ENCODE data around the gene GPC5.

The GPC5 gene

GRCh38 chr13:91836553-91836952 is 438.1 kb downstream of the GPC5 start:
- no peak for TF ChIP-seq CTCF (IDR thresholded peaks at IDR 0.05)

GRCh38 chr13:91845612-91846011 is 447.2 kb downstream of the GPC5 start:
- Histone ChIP-seq H3K27ac (no peak overlapping the region), H3K27me3 (no peaks in the 10 kb centered on the region), H3K4me1 (no peaks in the 10 kb centered on the region), H3K4me3 (no peak overlapping the region), H3K9me3 (no peaks in the 10 kb centered on the region), H3K36me3 (no peaks in the 10 kb centered on the region)
- intact Hi-C loops (cut with DNase I; ENCODE audit: low total_unique reads): no loop called here
- DNase-seq: no peak
- no peak for TF ChIP-seq CTCF (IDR thresholded peaks at IDR 0.05)

More at GRCh38 chr13:91836553-91836952, 438.1 kb downstream of the GPC5 start:
- Histone ChIP-seq H3K27ac (no peak overlapping the region), H3K9me3 (no peaks in the 10 kb centered on the region), H3K4me3 (no peak overlapping the region), H3K4me1 (no peaks in the 10 kb centered on the region), H3K27me3 (no peaks in the 10 kb centered on the region), H3K36me3 (no peaks in the 10 kb centered on the region)
- no peak for DNase-seq
- intact Hi-C loops (cut with DNase I; ENCODE audit: low total_unique reads): no loop called here

- H3K4me3 ChIP-seq: no peak overlapping the region
- no peaks in the 10 kb centered on the region for H3K9me3 ChIP-seq
- H3K27ac ChIP-seq: no peak overlapping the region
- TF ChIP-seq CTCF (IDR thresholded peaks at IDR 0.05): no peak
- H3K27me3 ChIP-seq: no peaks in the 10 kb centered on the region
- intact Hi-C loops (cut with DNase I; ENCODE audit: low total_unique reads): no loop called here
- H3K36me3 ChIP-seq: no peaks in the 10 kb centered on the region
- DNase-seq: no peak
- no peaks in the 10 kb centered on the region for H3K4me1 ChIP-seq
Measured at GRCh38 chr13:91863699-91864098, 465.3 kb downstream of the GPC5 start.

GRCh38 chr13:91868351-91868750 is 469.9 kb downstream of the GPC5 start:
- intact Hi-C loops (cut with DNase I; ENCODE audit: low total_unique reads): no loop called here
- DNase-seq: no peak
- Histone ChIP-seq H3K36me3 (no peaks in the 10 kb centered on the region), H3K27ac (no peak overlapping the region), H3K4me1 (no peaks in the 10 kb centered on the region), H3K9me3 (no peaks in the 10 kb centered on the region), H3K27me3 (no peaks in the 10 kb centered on the region), H3K4me3 (no peak overlapping the region)
- no peak for TF ChIP-seq CTCF (IDR thresholded peaks at IDR 0.05)

GRCh38 chr13:91878491-91878890 is 480.1 kb downstream of the GPC5 start:
- intact Hi-C loops (cut with DNase I; ENCODE audit: low total_unique reads): no loop called here

More at GRCh38 chr13:91878491-91878890, 480.1 kb downstream of the GPC5 start:
- no peaks in the 10 kb centered on the region for H3K4me1 ChIP-seq
- no peaks in the 10 kb centered on the region for H3K27me3 ChIP-seq
- TF ChIP-seq CTCF (IDR thresholded peaks at IDR 0.05): no peak
- no peaks in the 10 kb centered on the region for H3K36me3 ChIP-seq
- no peak overlapping the region for H3K4me3 ChIP-seq
- H3K27ac ChIP-seq: no peak overlapping the region
- no peak for DNase-seq
- H3K9me3 ChIP-seq: no peaks in the 10 kb centered on the region

All from tibial artery (tissue), 4 donors.